NCI-H2107 treated with DMSO at 0.1 percent for 48 hours (cell line): ENCODE results near the gene SLC12A5.

Experiments
- DNase-seq: peaks from one replicate; lab custom pipeline; 2025; ENCODE audit not compliant: unreplicated experiment; lab: John Stamatoyannopoulos, UW

Gene SLC12A5

GRCh38 chr20:46101957-46102356, 72.9 kb downstream of the SLC12A5 start:
- no peak for DNase-seq

- DNase-seq = no peak
These were observed 73.9 kb downstream of the SLC12A5 start for GRCh38 chr20:46102940-46103339.

GRCh38 chr20:46104262-46104661, 75.2 kb downstream of the SLC12A5 start:
- DNase-seq = no peak

- no peak for DNase-seq
These were observed 78.0 kb downstream of the SLC12A5 start for GRCh38 chr20:46107061-46107460.

- no peak for DNase-seq
These were observed 79.4 kb downstream of the SLC12A5 start for GRCh38 chr20:46108435-46108841.

- no peak for DNase-seq
These were observed 80.0 kb downstream of the SLC12A5 start for GRCh38 chr20:46108976-46109375.
